HEK293 (cell line): ENCODE data around the gene MYLK3.
A peak's percentile ranks its signal among the peaks of the same experiment; 100 is the strongest.

ENCODE experiments used
- GLI4 ChIP-seq: fragments of 450-650 bp; formaldehyde crosslinking; IDR thresholded peaks from 2 replicates; pipeline ENCODE4 v1.5.1; 2016; ENCODE audit warnings: missing biosample characterization, missing genetic modification characterization
- HOXA7 ChIP-seq: sonication (generic); formaldehyde crosslinking; IDR thresholded peaks from 2 replicates; pipeline ENCODE4 v1.8.1; 2022; ENCODE audit warnings: missing genetic modification reagents, borderline replicate concordance
- HOXD13 ChIP-seq: sonication (generic); formaldehyde crosslinking; IDR thresholded peaks from 2 replicates; pipeline ENCODE4 v1.8.0; 2022; ENCODE audit warnings: missing genetic modification reagents, borderline replicate concordance
- KLF10 ChIP-seq: fragments of 450-650 bp; IDR thresholded peaks from 2 replicates; pipeline ENCODE4 v1.5.1; 2018; ENCODE audit warnings: missing biosample characterization, mild to moderate bottlenecking, missing genetic modification characterization
- KLF8 ChIP-seq: fragments of 450-650 bp; formaldehyde crosslinking; IDR thresholded peaks from 2 replicates; pipeline ENCODE4 v1.5.1; 2016; ENCODE audit warnings: missing biosample characterization, missing genetic modification characterization
- PBX3 ChIP-seq: sonication (generic); formaldehyde crosslinking; IDR thresholded peaks from 2 replicates; pipeline ENCODE4 v1.8.1; 2022; ENCODE audit warnings: mild to moderate bottlenecking, moderate library complexity, missing genetic modification reagents
- PRDM2 ChIP-seq: fragments of 450-650 bp; formaldehyde crosslinking; IDR thresholded peaks from 2 replicates; pipeline ENCODE4 v1.5.1; 2016; ENCODE audit warnings: missing biosample characterization, missing genetic modification characterization, borderline replicate concordance
- REPIN1 ChIP-seq: fragments of 450-650 bp; formaldehyde crosslinking; IDR thresholded peaks from 2 replicates; pipeline ENCODE4 v1.5.1; 2017; ENCODE audit warnings: missing biosample characterization, missing genetic modification characterization, low read depth
- ZBTB17 ChIP-seq: fragments of 450-650 bp; formaldehyde crosslinking; IDR thresholded peaks from 2 replicates; pipeline ENCODE4 v1.5.1; 2016; ENCODE audit warnings: missing biosample characterization, missing genetic modification characterization
- ZBTB20 ChIP-seq: fragments of 450-650 bp; formaldehyde crosslinking; IDR thresholded peaks from 2 replicates; pipeline ENCODE4 v1.5.1; 2016; ENCODE audit warnings: missing biosample characterization, missing genetic modification characterization
- ZBTB7A ChIP-seq: fragments of 450-650 bp; formaldehyde crosslinking; IDR thresholded peaks from 2 replicates; pipeline ENCODE4 v1.5.1; 2016; ENCODE audit warnings: low read depth, missing biosample characterization, missing genetic modification characterization
- ZNF184 ChIP-seq: fragments of 450-650 bp; IDR thresholded peaks from 2 replicates; pipeline ENCODE4 v1.5.1; 2018; ENCODE audit warnings: missing biosample characterization, mild to moderate bottlenecking, missing genetic modification characterization
- ZNF23 ChIP-seq: fragments of 450-650 bp; formaldehyde crosslinking; IDR thresholded peaks from 2 replicates; pipeline ENCODE4 v1.5.1; 2016; ENCODE audit warnings: missing biosample characterization, missing genetic modification characterization, borderline replicate concordance
- ZNF248 ChIP-seq: fragments of 450-650 bp; formaldehyde crosslinking; IDR thresholded peaks from 2 replicates; pipeline ENCODE4 v1.5.1; 2017; ENCODE audit warnings: missing biosample characterization, missing genetic modification characterization
- ZNF266 ChIP-seq: fragments of 450-650 bp; formaldehyde crosslinking; IDR thresholded peaks from 2 replicates; pipeline ENCODE4 v1.5.1; 2016; ENCODE audit warnings: missing biosample characterization, missing genetic modification characterization, low read depth
- ZNF311 ChIP-seq: fragments of 450-650 bp; formaldehyde crosslinking; IDR thresholded peaks from 2 replicates; pipeline ENCODE4 v1.5.1; 2017; ENCODE audit warnings: missing biosample characterization, missing genetic modification characterization, borderline replicate concordance
- ZNF510 ChIP-seq: fragments of 450-650 bp; formaldehyde crosslinking; IDR thresholded peaks from 2 replicates; pipeline ENCODE4 v1.5.1; 2018; ENCODE audit warnings: mild to moderate bottlenecking, missing genetic modification characterization, missing biosample characterization; ENCODE audit not compliant: insufficient replicate concordance
- ZNF514 ChIP-seq: fragments of 450-650 bp; formaldehyde crosslinking; IDR thresholded peaks from 2 replicates; pipeline ENCODE4 v1.5.1; 2016; ENCODE audit warnings: missing biosample characterization, missing genetic modification characterization
- ZNF558 ChIP-seq: fragments of 450-650 bp; formaldehyde crosslinking; IDR thresholded peaks from 2 replicates; pipeline ENCODE4 v1.5.1; 2016; ENCODE audit warnings: missing biosample characterization, missing genetic modification characterization
- ZNF610 ChIP-seq: fragments of 450-650 bp; formaldehyde crosslinking; IDR thresholded peaks from 2 replicates; pipeline ENCODE4 v1.5.1; 2016; ENCODE audit warnings: missing biosample characterization, missing genetic modification characterization, borderline replicate concordance
- ZNF645 ChIP-seq: fragments of 450-650 bp; formaldehyde crosslinking; IDR thresholded peaks from 2 replicates; pipeline ENCODE4; 2016; ENCODE audit warnings: missing biosample characterization, missing genetic modification characterization
- ZNF664 ChIP-seq: fragments of 450-650 bp; formaldehyde crosslinking; IDR thresholded peaks from 2 replicates; pipeline ENCODE4 v1.5.1; 2016; ENCODE audit warnings: missing biosample characterization, missing genetic modification characterization
- ZNF776 ChIP-seq: fragments of 450-650 bp; formaldehyde crosslinking; IDR thresholded peaks from 2 replicates; pipeline ENCODE4 v1.5.0; 2017; ENCODE audit warnings: missing biosample characterization, missing genetic modification characterization, borderline replicate concordance
- ZNF777 ChIP-seq: fragments of 450-650 bp; formaldehyde crosslinking; IDR thresholded peaks from 2 replicates; pipeline ENCODE4 v1.5.1; 2017; ENCODE audit warnings: missing biosample characterization, missing genetic modification characterization, borderline replicate concordance
- ZNF792 ChIP-seq: fragments of 450-650 bp; formaldehyde crosslinking; IDR thresholded peaks from 2 replicates; pipeline ENCODE4 v1.5.1; 2016; ENCODE audit warnings: missing biosample characterization, missing genetic modification characterization
- ZNF830 ChIP-seq: fragments of 450-650 bp; IDR thresholded peaks from 2 replicates; pipeline ENCODE4 v1.5.0; 2018; ENCODE audit warnings: missing biosample characterization, missing genetic modification characterization, low read depth, mild to moderate bottlenecking, moderate library complexity
- ZSCAN16 ChIP-seq: fragments of 450-650 bp; formaldehyde crosslinking; IDR thresholded peaks from 2 replicates; pipeline ENCODE4 v1.5.1; 2016; ENCODE audit warnings: missing biosample characterization, missing genetic modification characterization
- ZSCAN23 ChIP-seq: fragments of 450-650 bp; formaldehyde crosslinking; IDR thresholded peaks from 2 replicates; pipeline ENCODE4 v1.5.1; 2016; ENCODE audit warnings: missing biosample characterization, missing genetic modification characterization
- TF ChIP-seq, protein P1 (sequence below): fragments of 450-650 bp; formaldehyde crosslinking; IDR thresholded peaks from 2 replicates; pipeline ENCODE4 v1.5.1; 2016; ENCODE audit warnings: missing biosample characterization, missing genetic modification characterization
- TF ChIP-seq, protein P2 (sequence below): IDR thresholded peaks from 2 replicates; pipeline ENCODE4 v1.6.1; 2011; ENCODE audit warnings: mild to moderate bottlenecking, low read depth, low read length, borderline replicate concordance

Gene MYLK3

GRCh38 chr16:46688654-46689364 lies 59.3 kb downstream of the MYLK3 start, which contains the start of gene VPS35 (continued):
- TF ChIP-seq, protein P1, sequence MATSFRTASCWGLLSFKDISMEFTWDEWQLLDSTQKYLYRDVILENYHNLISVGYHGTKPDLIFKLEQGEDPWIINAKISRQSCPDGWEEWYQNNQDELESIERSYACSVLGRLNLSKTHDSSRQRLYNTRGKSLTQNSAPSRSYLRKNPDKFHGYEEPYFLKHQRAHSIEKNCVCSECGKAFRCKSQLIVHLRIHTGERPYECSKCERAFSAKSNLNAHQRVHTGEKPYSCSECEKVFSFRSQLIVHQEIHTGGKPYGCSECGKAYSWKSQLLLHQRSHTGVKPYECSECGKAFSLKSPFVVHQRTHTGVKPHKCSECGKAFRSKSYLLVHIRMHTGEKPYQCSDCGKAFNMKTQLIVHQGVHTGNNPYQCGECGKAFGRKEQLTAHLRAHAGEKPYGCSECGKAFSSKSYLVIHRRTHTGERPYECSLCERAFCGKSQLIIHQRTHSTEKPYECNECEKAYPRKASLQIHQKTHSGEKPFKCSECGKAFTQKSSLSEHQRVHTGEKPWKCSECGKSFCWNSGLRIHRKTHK (tag by site-specific recombination): no peak
- no peak; the same call in 1 of the 2 replicates for TF ChIP-seq PBX3
- TF ChIP-seq KLF10: peak; percentile 71
- no peak for TF ChIP-seq ZNF610 (tag by site-specific recombination)
- TF ChIP-seq ZNF792 (tag by site-specific recombination): no peak
- no peak for TF ChIP-seq ZBTB7A (tag by site-specific recombination)
- TF ChIP-seq ZNF645 (tag by site-specific recombination): no peak
- no peak for TF ChIP-seq ZNF777
- TF ChIP-seq KLF8 (tag by site-specific recombination): peak; percentile 93
- TF ChIP-seq ZNF248: no peak
- TF ChIP-seq ZSCAN16: no peak
- no peak for TF ChIP-seq ZNF664 (tag by site-specific recombination)
- TF ChIP-seq ZSCAN23 (tag by site-specific recombination): no peak
- TF ChIP-seq ZNF510 (tag by site-specific recombination): no peak
- no peak for TF ChIP-seq PRDM2 (tag by site-specific recombination)
- no peak for TF ChIP-seq ZNF776 (tag by site-specific recombination)
- TF ChIP-seq ZNF23 (tag by site-specific recombination): no peak
- 0 out of 2 replicates have a peak, but pooled peaks have one; percentile 30 for TF ChIP-seq REPIN1 (tag by site-specific recombination)
- TF ChIP-seq ZNF558: no peak
- peak; percentile 73; the same call in 1 of the 2 replicates for TF ChIP-seq ZBTB20 (tag by site-specific recombination)
- no peak for TF ChIP-seq ZNF311
- TF ChIP-seq, protein P2, sequence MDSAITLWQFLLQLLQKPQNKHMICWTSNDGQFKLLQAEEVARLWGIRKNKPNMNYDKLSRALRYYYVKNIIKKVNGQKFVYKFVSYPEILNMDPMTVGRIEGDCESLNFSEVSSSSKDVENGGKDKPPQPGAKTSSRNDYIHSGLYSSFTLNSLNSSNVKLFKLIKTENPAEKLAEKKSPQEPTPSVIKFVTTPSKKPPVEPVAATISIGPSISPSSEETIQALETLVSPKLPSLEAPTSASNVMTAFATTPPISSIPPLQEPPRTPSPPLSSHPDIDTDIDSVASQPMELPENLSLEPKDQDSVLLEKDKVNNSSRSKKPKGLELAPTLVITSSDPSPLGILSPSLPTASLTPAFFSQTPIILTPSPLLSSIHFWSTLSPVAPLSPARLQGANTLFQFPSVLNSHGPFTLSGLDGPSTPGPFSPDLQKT: no peak
- no peak for TF ChIP-seq GLI4 (tag by site-specific recombination)
- TF ChIP-seq ZBTB17: peak; percentile 81
- no peak for TF ChIP-seq ZNF184
- TF ChIP-seq ZNF266: no peak
- no peak for TF ChIP-seq HOXA7 (CRISPR knock-in tag)
- TF ChIP-seq HOXD13 (CRISPR knock-in tag): 0 out of 2 replicates have a peak, but pooled peaks have one; percentile 29
- TF ChIP-seq ZNF830 (tag by site-specific recombination): no peak
- TF ChIP-seq ZNF514 (tag by site-specific recombination): no peak
